ENCODE data around the gene ROPN1L. TPM values are rescaled to one million over a fixed set of nuclear protein-coding genes. Genes with fewer than 3 reads are reported as not detected.
A peak's percentile ranks its signal among the peaks of the same experiment; 100 is the strongest.

ROPN1L gene
- total and polyA plus RNA-seq, 2 of the 13 experiments (the other 11 are each of a cell fraction or from before 2014, with no cell fraction given): not detected

DNA sequence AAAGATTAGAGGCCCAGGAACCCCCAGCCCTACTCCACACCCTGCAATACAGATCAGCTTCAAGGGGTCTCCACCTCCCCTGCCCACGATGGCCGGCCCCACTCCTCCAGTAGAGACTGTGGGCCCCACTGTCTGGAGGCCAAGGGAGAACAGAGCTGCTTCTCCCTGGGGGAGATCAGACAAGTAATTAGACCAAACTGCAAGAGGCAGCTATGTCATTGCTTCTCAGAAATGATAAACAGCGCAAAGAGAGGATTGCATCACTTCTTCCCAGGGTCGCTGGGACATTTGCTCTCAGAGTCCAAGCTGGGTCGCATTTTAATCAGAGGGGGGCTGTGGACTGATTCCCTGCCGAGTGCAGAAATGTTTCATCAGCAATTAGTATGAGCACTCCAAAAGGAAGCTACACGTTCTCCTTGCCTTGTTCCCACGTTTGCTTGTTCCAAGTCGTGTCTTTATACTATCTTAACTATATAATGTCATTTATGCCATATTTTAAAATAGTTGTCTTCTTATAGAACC is 59.9 kb downstream of the ROPN1L start:
- no peak overlapping the region for H3K4me3 ChIP-seq (replicated peaks in 1 of 3; ENCODE audit: insufficient read depth in 1 of 3, low read depth in 2 of 3, low read length in 3 of 3)
- WGBS (ENCODE audit: low lambda C conversion rate): 5% methylated on average over 7 of the region's 9 CpGs
- peaks cover 17% of the 10 kb centered on the region for H3K4me1 ChIP-seq (ENCODE audit: insufficient read depth, low read length)
- H3K9ac ChIP-seq (ENCODE audit: insufficient read depth, low read depth, low read length): no peak overlapping the region
- no peak overlapping the region for H3K27ac ChIP-seq (ENCODE audit: extremely low read length, insufficient read depth, low read length)
- H3K36me3 ChIP-seq (replicated peaks in 1 of 2; ENCODE audit: control insufficient read depth in 1 of 2, insufficient read depth in 2 of 2, low read length in 2 of 2): no peaks in the 10 kb centered on the region
- peak; percentile 56 for TF ChIP-seq CEBPG (CRISPR knock-in tag; IDR thresholded peaks at IDR 0.05)
- TF ChIP-seq, protein P1, sequence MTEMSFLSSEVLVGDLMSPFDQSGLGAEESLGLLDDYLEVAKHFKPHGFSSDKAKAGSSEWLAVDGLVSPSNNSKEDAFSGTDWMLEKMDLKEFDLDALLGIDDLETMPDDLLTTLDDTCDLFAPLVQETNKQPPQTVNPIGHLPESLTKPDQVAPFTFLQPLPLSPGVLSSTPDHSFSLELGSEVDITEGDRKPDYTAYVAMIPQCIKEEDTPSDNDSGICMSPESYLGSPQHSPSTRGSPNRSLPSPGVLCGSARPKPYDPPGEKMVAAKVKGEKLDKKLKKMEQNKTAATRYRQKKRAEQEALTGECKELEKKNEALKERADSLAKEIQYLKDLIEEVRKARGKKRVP (CRISPR knock-in tag; IDR thresholded peaks at IDR 0.05): peak in 1 of 2 experiments; percentile 64; a peak in 1 of 4 replicates
- TF ChIP-seq CEBPB (IDR thresholded peaks at IDR 0.05; ENCODE audit: borderline replicate concordance, low read depth, low read length): peak; percentile 84
- TF ChIP-seq ZBTB20 (CRISPR knock-in tag; IDR thresholded peaks at IDR 0.05; ENCODE audit: borderline replicate concordance, low read depth): no peak
- no peak for TF ChIP-seq SOX6 (IDR thresholded peaks at IDR 0.05)
- no peak for TF ChIP-seq SOX6 (CRISPR knock-in tag; IDR thresholded peaks at IDR 0.05)
- 0 out of 2 replicates have a peak, but pooled peaks have one; percentile 39 for TF ChIP-seq GATAD2A (CRISPR knock-in tag; IDR thresholded peaks at IDR 0.05)
- TF ChIP-seq, protein P2, sequence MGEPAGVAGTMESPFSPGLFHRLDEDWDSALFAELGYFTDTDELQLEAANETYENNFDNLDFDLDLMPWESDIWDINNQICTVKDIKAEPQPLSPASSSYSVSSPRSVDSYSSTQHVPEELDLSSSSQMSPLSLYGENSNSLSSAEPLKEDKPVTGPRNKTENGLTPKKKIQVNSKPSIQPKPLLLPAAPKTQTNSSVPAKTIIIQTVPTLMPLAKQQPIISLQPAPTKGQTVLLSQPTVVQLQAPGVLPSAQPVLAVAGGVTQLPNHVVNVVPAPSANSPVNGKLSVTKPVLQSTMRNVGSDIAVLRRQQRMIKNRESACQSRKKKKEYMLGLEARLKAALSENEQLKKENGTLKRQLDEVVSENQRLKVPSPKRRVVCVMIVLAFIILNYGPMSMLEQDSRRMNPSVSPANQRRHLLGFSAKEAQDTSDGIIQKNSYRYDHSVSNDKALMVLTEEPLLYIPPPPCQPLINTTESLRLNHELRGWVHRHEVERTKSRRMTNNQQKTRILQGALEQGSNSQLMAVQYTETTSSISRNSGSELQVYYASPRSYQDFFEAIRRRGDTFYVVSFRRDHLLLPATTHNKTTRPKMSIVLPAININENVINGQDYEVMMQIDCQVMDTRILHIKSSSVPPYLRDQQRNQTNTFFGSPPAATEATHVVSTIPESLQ (CRISPR knock-in tag; conservative IDR thresholded peaks at IDR 0.05): no peak
- H3K27me3 ChIP-seq (ENCODE audit: control insufficient read depth in 1 of 2, insufficient read depth in 2 of 2, low read length in 2 of 2): peaks cover 0 to 3% of the 10 kb centered on the region in 2 experiments; a peak in 3 of 5 replicates
- H3K9me3 ChIP-seq (ENCODE audit: low read length): no peaks in the 10 kb centered on the region
- CTCF ChIA-PET (ENCODE audit: low intra/inter-chr PET ratio, low total read pairs): no interaction called here
- in situ Hi-C loops (cut with HindIII; ENCODE audit: extremely low pct_ligation_motif_present, low pct_unique_long_range_greater_than_20kb) (no loop called here), intact Hi-C loops (cut with micrococcal nuclease; ENCODE audit: unreplicated experiment) (no loop called here)
- no peaks in the 10 kb centered on the region for H3K79me2 ChIP-seq (ENCODE audit: insufficient read depth, low read length)
- BruUV-seq (replicated peaks): no TSS peak
- no peaks in the 10 kb centered on the region for H4K20me1 ChIP-seq (ENCODE audit: insufficient read depth, low read length)
- FAIRE-seq (no peak), ATAC-seq (no peak), DNase-seq (ENCODE audit: low spot score) (no peak)
- no peak overlapping the region for H2AFZ ChIP-seq (ENCODE audit: low read length)
- POLR2A ChIA-PET: no interaction called here
- H3K4me2 ChIP-seq (ENCODE audit: low read depth, low read length): no peak overlapping the region
